NT2/D1 (cell line): ENCODE data around the gene PLA2G4A.

Experiments used
- SUZ12 ChIP-seq: IDR thresholded peaks from 2 replicates; pipeline ENCODE4 v1.6.1; 2011; ENCODE audit not compliant: insufficient read length, insufficient read depth; ENCODE audit errors: extremely low read depth
- YY1 ChIP-seq: IDR thresholded peaks from 2 replicates; pipeline ENCODE4 v1.6.1; 2011; ENCODE audit not compliant: insufficient read length, insufficient read depth

DNA sequence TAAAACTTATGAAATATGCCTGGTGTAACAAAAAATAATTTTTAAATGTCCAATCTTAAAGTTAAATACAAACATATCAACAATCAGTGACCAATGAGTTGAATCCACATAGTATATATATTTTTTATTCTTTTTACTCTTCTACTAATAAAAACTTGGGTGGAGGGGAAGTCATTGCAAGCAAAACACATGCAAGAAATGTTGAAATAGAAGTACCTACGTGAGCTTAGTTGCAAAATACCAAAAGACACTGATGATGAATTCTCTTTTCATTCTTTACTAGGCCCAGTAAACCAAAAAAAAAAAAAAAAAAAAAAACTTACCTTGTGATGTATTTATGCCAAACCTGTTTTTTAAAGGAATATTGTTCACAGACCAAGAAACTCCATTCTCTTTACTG lies 26.4 kb upstream of the PLA2G4A start:
- TF ChIP-seq SUZ12 (no peak), YY1 (no peak)
